Measurements from ENCODE around the gene BAG5.
"Not testable (repeated sequence)": the region's sequence is repeated elsewhere in the genome, so short reads cannot be mapped to it uniquely, and the experiment has no call there.

BAG5 gene

DNA sequence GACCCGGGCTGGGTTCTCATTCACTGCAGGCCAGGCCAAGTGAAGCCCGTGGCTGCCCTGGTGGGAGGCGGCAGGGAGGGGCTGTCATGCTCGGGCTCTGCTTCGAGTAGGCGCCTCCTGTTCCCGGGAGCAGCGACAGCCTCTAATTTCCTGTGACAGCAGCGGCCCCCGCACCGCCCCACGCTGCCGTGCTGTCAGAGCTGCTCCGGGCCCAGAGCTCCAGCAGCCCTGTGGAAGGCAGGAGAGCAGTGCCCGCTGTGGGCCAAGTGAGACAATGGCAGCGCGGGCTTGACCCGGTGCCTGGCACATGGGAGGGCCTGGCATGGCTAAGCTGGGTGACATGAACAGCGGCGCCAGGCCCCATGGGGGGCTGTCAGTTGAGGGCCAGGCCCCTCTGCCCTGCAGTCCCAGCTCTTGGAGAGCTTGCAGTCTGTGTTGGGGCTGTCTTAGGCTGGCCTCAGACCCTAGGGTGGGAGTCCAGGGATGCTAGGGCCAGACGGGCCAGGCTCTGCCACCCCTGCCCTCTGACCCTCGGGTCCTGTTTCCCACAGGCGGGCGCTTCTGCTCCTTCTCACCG is 28.4 kb downstream of the BAG5 start:
- DNase-seq = no peak

DNA sequence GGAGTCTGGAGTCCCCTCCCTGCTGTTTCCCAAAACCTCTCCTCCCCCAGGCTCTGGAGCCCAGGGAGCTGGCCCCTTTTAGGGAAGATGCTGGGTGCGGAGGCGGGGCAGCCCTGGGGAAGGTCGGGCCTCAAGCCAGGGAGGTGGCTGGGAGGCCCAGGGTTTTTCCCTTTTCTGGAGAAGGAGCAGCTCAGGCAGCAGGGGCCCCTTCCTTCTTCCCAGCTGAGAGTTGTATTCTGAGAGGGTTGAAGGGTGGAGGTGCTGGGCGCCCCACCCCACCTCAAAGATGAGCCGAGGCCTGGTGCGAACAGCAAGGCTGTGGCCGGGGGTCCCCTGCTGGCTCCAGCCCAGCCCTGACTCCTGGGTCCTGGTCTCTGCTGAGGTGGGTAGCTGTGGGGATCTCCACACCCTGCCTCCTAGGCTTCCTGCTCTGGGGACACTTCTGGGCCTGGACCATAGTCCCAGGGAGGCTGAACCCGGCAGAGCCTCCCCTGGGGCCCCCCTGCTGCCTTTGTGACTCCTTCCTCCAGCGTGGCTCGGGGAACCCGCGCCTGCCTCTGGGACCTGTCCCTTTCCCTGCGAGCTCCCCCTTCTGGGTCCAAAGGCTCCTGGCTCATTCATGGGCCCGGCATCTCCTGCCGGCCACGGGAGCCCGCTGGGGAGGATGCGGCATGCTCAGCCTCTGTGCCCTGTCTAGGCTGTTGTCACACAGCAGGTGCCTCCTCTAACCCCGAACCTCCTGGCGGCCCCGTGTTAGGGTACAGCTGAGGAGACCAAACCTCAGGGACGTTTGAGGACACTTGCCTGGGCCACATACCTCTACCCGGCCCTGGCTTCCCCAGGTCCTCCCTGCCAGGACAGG is 29.1 kb downstream of the BAG5 start:
- no peak for DNase-seq

GRCh38 chr14:103532216-103533136 is 30.0 kb downstream of the BAG5 start:
- DNase-seq = no peak

DNA sequence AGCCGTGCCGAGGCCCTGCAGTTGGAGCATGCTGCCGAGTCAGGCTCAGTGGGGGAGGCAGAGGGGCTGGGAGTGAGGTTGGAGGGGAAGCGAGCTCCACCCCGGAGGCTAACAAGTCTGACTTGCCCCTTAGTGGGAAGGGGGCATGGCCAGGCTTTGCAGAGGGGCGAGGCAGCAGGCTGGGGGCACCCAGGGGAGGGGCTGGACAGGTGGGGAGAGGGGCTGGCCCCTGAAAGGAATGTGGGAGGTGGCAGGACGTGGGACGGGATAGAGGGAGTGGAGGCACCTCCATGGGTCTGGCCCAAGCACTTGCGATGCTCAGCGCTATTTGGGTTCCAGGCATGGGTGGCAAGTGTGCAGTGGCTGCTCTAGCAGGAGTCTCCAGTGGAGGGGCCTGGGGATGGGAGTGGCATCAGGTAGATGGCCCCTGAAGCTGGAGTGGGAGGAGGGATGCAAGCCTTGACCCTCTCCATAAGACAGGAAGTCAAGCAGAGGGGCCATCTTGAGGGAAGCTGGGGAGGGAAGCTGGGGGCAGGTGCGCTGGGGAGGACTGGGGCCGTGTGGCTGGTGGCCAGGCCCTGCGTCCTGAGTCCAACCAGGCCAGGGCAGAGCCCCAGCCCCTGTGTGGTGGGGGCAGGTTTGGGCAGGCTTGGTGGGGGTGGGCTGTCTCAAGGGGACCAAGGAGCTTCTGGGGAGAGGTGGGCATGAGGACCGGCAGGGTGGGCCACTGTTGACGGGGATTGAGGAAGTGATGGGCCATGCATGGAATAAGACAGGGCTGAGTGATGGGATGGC is 30.8 kb downstream of the BAG5 start:
- DNase-seq = no peak

GRCh38 chr14:103530831-103531230 is 31.6 kb downstream of the BAG5 start:
- DNase-seq = no peak

- no peak for DNase-seq
Measured at GRCh38 chr14:103530390-103530789, 32.1 kb downstream of the BAG5 start.

GRCh38 chr14:103529383-103530365 is 32.8 kb downstream of the BAG5 start:
- DNase-seq = no peak

- DNase-seq = peak; percentile 70
Measured at GRCh38 chr14:103528587-103529382, 33.7 kb downstream of the BAG5 start, which contains the start of gene TRMT61A. Gene TRMT61A, plus strand, starts transcription at chr14:103529196. Its CDS starts 783 bp downstream, at chr14:103529979.

- no peak for DNase-seq
Measured at GRCh38 chr14:103528146-103528586, 34.3 kb downstream of the BAG5 start.

DNA sequence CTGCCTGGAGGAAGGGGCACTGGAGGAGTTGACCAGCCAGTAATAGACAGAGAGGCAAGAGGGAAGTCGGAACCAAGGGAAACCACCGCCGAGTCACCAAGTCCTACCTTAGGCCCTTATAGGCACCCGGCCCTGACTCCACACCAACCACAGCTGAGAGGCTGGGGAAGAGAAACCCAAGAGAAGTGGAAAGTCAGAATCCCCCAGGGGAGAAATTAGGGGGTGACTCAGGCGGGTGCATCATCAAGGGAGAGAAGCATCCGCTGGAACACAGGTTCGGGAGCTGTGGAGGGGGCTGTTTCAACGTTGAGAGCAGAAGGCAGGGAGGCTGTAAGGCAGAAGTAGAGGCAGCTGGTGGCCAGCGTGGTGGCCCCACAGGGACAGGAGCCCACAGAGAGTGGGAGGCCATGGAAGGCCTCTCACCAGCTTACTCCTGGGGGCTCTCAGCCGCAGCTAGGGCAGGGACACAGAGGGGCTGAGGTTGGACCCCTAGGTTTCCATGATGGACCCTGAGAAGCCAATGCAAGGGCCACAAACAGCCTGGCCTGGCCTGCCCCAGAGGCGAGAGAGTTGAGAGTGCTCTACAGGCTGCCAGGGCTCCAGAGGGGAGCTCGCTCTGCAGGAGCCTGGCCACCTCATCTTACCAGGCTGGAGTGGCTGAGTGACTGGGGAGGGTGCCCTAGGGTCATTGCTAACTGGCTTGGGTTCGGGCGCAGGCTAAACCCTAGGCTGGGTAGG is 34.9 kb downstream of the BAG5 start:
- DNase-seq = no peak

DNA sequence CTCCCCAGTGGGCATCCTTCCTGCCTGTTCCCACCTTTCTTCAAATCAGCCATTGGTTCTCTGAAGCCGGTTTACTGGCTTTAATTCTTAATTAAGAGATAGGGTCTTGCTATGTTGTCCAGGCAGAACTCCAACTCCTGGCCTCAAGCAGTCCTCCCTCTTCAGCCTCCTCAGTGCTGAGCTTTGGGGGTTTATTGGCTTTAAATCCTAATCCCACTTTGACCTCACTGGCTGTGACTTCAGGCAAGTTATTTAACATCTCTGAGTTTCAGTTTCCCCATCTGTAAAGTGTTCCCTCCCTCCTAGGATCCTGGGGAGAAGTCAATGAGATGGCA is 35.6 kb downstream of the BAG5 start:
- DNase-seq = no peak

DNA sequence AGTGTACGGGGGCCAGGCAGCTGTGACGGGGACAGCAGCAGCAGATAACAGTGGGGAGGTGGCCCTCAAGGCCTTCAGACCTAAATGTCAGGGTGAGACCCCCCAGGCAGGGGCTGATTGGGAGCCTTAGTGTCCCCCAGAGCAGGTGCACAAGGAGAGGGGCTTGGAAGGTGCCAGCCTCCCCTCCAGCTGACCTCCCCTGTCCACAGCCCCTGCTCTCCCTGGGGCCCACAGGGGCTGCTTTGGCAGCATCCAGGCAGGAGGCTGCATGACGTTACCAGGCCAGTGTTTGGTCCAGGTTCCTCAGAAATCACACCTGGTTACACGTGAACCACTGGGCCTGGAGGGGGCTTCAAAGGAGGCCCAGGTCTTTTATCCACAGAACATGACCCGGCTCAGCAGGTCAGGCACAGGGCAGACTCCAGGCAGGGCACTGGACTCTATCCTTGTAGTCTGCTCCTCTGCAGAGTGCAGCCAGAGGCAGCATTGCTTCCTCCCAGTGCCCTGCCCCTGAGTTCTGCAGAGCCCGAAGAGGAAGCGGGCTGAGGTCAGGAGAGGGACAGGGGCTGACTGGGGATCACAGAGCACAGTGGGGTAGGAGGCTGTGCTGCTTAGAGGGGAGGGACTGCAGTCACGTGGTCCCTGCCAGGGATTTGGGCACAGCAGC is 36.1 kb downstream of the BAG5 start:
- no peak for DNase-seq

DNA sequence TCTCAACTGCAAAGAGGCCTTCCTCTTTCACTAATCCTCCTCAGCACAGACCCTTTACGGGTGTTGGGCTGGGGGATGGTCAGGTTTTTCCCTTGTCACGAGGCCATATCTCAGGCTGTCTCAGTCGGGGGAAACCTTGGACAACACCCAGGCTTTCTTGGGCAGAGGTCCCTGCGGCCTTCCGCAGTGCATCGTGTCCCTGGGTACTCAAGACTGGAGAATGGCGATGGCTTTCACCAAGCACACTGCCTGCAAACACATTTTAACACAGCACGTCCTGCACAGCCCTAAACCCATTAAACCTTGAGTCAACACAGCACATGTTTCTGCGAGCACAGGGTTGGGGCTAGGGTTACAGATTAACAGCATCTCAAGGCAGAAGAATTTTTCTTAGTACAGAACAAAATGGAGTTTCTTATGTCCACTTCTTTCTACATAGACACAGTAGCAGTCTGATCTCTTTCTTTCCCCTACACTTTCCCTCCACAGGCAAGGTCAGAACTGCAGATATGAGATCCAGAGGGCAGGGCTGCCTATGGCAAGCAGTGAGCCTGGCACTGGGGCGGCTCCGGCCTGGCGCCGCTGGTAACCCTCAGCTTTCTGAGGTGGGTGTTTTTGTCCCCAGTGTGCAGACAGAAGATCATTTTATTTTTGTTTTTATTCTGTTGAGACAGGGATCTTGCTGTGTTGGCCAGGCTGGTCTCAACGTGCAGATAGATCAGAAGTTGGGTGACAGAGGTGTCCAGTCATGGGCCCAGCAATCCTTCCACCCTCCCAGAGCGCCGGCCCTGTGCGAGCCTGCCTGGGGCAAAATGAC is 36.8 kb downstream of the BAG5 start:
- DNase-seq = not testable (repeated sequence)

DNA sequence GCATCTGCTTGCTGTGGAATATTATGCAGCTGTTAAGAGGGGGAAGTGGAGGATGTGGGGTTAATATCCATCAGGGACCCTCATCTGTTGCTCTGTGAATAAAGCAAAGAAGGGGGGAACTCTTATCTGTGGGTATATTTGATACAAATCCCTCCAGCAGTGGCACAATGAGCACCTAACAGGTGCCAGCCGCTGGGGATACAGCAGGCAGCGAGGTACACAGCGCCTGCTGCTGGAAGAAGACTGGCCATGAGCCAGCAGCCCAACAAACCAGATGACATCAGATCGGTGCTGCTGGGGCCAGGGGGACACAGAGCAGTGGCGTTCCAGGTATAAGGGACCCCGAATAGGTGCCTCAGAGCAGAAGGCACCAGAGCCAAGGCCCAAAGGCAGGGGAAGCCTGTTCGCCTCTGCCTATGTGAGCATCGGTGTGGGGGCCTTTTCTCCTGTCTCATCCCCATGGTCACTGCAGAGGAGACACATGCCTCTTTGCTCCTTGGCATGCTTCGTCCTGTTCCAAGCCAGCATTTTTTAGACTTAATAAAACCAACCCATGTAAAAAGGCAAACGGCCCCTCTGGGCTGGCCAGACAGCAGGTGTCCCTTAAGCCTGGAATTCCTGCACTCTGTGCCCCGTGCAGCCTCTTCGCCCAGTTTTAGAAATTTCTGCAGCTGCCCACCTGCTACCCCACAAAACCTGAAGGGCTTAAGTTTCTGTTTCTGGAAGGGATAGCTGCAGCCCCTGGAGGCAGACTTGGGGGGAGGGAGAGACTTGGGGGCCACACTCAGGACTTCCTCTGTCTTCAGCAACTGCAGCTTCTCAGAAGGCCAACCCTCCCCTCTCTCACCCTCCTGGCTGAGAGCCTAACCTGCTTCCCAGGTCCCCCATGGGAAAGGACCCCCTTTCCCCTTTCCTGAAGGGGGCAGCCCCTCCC is 38.2 kb downstream of the BAG5 start:
- no peak for DNase-seq

- DNase-seq = no peak
Measured at GRCh38 chr14:103523575-103523954, 38.9 kb downstream of the BAG5 start.

- DNase-seq = no peak
Measured at GRCh38 chr14:103522649-103523574, 39.5 kb downstream of the BAG5 start, which contains the start of gene CKB. Gene CKB, minus strand, starts transcription at chr14:103522830. Its CDS starts 337 bp downstream, at chr14:103522493.

All from DMS 273 treated with DMSO at 0.1 percent for 48 hours (cell line).